ENCODE data around the gene DDX39B. TPM values are rescaled to one million over a fixed set of nuclear protein-coding genes. Genes with fewer than 3 reads are reported as not detected.

The DDX39B gene
- total RNA-seq, 4 donors from 2014 or later: 119 to 429 (median 282) TPM

- DNase-seq: no peak
- Histone ChIP-seq H3K36me3 (no peaks in the 10 kb centered on the region), H3K27me3 (no peaks in the 10 kb centered on the region), H3K4me1 (no peaks in the 10 kb centered on the region), H3K9me3 (no peaks in the 10 kb centered on the region), H3K4me3 (no peak overlapping the region), H3K27ac (no peak overlapping the region)
- intact Hi-C loops (cut with DNase I; ENCODE audit: low total_unique reads): no loop called here
- TF ChIP-seq POLR2A (IDR thresholded peaks at IDR 0.05): no peak
- no peak for TF ChIP-seq CTCF (IDR thresholded peaks at IDR 0.05)
These were observed 10.6 kb downstream of the DDX39B start for GRCh38 chr6:31531162-31531561.

- H3K9me3 ChIP-seq: no peaks in the 10 kb centered on the region
- intact Hi-C loops (cut with DNase I; ENCODE audit: low total_unique reads): no loop called here
- H3K4me1 ChIP-seq: no peaks in the 10 kb centered on the region
- no peaks in the 10 kb centered on the region for H3K27me3 ChIP-seq
- no peaks in the 10 kb centered on the region for H3K36me3 ChIP-seq
- H3K27ac ChIP-seq: no peak overlapping the region
- no peak overlapping the region for H3K4me3 ChIP-seq
- DNase-seq: no peak
- TF ChIP-seq CTCF (IDR thresholded peaks at IDR 0.05): no peak
- TF ChIP-seq POLR2A (IDR thresholded peaks at IDR 0.05): no peak
These were observed 11.1 kb downstream of the DDX39B start for GRCh38 chr6:31530659-31531058.

GRCh38 chr6:31529329-31530150 is 12.3 kb downstream of the DDX39B start:
- no peaks in the 10 kb centered on the region for H3K4me1 ChIP-seq
- intact Hi-C loops (cut with DNase I; ENCODE audit: low total_unique reads): no loop called here
- H3K27me3 ChIP-seq: no peaks in the 10 kb centered on the region
- H3K4me3 ChIP-seq: no peak overlapping the region
- TF ChIP-seq POLR2A (IDR thresholded peaks at IDR 0.05) (no peak), CTCF (IDR thresholded peaks at IDR 0.05) (no peak)
- no peak overlapping the region for H3K27ac ChIP-seq
- no peaks in the 10 kb centered on the region for H3K9me3 ChIP-seq
- H3K36me3 ChIP-seq: no peaks in the 10 kb centered on the region
- DNase-seq: no peak

GRCh38 chr6:31528821-31529328 is 12.9 kb downstream of the DDX39B start, which contains the start of gene MCCD1:
TSS of gene MCCD1 (plus strand) at chr6:31528962. CDS start at chr6:31529015, 53 bp downstream.
- no peak for DNase-seq
- Histone ChIP-seq H3K4me1 (no peaks in the 10 kb centered on the region), H3K9me3 (no peaks in the 10 kb centered on the region), H3K36me3 (no peaks in the 10 kb centered on the region), H3K4me3 (no peak within 1 kb of the TSS), H3K27ac (no peak within 1 kb of the TSS), H3K27me3 (no peaks in the 10 kb centered on the region)
- TF ChIP-seq CTCF (IDR thresholded peaks at IDR 0.05) (no peak), POLR2A (IDR thresholded peaks at IDR 0.05) (no peak)
- intact Hi-C loops (cut with DNase I; ENCODE audit: low total_unique reads): no loop called here

GRCh38 chr6:31528307-31528777 is 13.5 kb downstream of the DDX39B start:
- no peaks in the 10 kb centered on the region for H3K9me3 ChIP-seq
- no peaks in the 10 kb centered on the region for H3K36me3 ChIP-seq
- DNase-seq: no peak
- no peaks in the 10 kb centered on the region for H3K4me1 ChIP-seq
- H3K27me3 ChIP-seq: no peaks in the 10 kb centered on the region
- no peak overlapping the region for H3K27ac ChIP-seq
- no peak overlapping the region for H3K4me3 ChIP-seq
- TF ChIP-seq CTCF (IDR thresholded peaks at IDR 0.05) (no peak), POLR2A (IDR thresholded peaks at IDR 0.05) (no peak)
- intact Hi-C loops (cut with DNase I; ENCODE audit: low total_unique reads): no loop called here
